GM18868 (cell line): Measurements from ENCODE around the gene CADM1.

Source experiments
- ATAC-seq: cut with Tn5 transposase; IDR thresholded peaks from one replicate; pipeline ENCODE4 v1.9.1; 2021; ENCODE audit warnings: mild to moderate bottlenecking, moderate library complexity; ENCODE audit not compliant: unreplicated experiment

Gene CADM1

DNA sequence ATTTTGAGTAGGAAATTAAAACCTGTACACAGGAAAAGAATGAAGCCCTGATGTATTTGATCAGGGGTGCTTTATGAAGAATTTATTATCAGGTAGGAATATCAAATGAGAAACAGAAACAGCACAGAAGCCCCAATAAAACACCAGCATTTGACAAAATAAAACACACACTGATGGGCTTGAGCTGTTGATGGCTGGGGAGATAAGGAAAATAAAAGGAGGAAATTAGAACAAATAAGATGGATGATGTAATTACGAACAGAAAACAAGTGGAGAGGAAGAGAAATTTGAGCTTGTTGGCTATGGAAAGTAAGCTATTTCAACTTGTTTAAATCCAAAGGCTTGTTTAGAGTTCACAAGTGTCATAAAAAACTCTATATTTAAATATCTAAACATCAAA lies 213.7 kb downstream of the CADM1 start:
- no peak for ATAC-seq

GRCh38 chr11:115287266-115287665 lies 216.9 kb downstream of the CADM1 start:
- no peak for ATAC-seq

DNA sequence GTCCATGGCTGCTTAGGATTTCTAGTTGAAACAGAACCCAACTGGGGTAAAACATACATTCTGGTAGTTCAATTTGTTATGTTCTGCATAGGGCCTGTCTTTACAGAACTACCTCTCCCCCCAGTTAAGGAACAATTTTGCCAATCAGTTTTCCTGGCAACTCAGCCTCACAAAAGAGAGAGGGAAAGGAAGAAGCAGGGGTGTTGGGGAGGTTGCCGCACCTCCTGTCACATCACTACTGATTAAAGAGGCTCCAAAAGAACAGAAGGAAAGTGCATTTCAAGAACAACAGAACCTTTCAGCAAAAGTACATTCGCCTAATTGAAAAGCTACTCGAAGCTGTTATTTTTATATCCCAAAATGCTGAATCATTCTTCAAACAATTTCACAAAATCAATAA lies 217.6 kb downstream of the CADM1 start:
- ATAC-seq, result no peak

DNA sequence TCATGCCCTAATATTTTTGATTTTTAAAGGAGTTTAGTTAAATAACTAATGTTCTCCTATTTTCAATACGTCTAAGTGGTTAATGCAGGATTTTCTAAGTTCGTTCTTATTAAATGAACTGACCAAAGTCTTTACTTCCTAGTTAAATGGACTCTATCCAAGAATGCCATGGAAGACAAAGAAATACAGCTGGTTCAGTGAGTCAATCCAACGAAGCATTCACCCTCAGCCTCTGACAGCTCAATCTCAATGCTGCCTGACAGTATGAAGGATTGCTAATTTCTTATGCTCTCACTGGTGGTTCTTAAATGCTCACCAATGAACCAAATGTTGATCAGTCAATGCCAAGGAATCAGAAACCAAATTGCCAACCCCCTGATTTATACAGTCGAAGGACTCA lies 219.4 kb downstream of the CADM1 start:
- no peak for ATAC-seq

DNA sequence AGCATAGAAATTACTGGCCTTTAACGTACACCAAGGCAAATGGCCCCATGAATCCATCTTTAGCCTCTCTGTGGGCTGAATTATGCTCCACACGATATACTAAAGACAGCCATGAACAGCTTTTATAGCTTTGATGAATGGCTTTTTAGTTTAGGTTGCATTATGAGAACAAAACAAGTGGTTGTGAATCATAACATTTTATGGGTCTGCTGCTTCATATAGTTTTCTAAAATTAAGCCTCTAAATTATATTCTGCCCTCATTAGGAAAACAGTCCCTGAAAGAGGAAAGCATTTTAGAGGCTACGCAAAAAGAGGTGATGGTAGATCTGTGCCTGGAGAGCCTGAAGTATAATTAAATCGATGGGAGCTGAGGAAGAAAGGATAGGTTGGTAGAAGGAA lies 221.3 kb downstream of the CADM1 start:
- no peak for ATAC-seq

- ATAC-seq, result no peak
Observed at GRCh38 chr11:115280775-115281174, 223.4 kb downstream of the CADM1 start.

GRCh38 chr11:115279813-115280761 lies 224.1 kb downstream of the CADM1 start:
- no peak for ATAC-seq

GRCh38 chr11:115276799-115277198 lies 227.4 kb downstream of the CADM1 start:
- no peak for ATAC-seq

DNA sequence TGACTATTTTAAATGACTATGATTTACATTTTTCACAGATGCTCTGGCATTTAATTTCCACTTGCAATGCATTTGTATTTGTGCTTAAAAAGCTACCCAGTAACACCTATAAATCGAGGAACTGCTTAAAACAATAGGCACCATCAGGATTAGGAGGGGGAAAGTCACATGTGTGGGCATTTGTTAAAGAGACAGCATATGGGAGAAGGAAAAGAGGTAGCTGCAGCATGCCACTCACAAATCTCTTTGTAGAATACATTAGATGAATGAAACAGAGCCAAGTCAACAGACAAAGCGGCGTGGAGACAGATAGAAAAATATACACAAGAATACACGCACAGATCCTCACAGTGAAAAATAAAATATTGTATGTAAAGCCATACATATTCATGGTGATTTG lies 228.0 kb downstream of the CADM1 start:
- ATAC-seq, result no peak

DNA sequence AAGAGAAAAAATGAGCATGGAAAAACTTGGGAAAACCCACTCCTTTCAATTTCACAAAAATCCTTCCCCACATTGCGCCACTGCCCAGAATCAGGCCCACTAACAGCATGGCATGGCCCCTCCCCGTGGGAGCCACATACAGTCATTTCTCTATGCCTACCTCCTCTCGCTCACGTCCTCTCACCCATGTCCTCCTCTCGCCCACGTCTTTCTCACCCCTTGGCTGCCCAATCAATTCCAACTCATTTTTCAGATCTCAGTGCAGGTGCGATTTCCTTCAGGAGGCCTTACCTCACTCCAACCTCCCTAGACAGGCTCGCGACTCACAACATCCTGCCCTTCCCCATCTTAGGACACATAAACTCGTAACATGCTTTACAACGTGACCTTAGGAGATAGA lies 229.2 kb downstream of the CADM1 start:
- ATAC-seq, result no peak

- ATAC-seq, result no peak
Observed at GRCh38 chr11:115272925-115273324, 231.3 kb downstream of the CADM1 start.

GRCh38 chr11:115271643-115272042 lies 232.6 kb downstream of the CADM1 start:
- ATAC-seq, result no peak

GRCh38 chr11:115269191-115269950 lies 234.8 kb downstream of the CADM1 start:
- ATAC-seq, result no peak

DNA sequence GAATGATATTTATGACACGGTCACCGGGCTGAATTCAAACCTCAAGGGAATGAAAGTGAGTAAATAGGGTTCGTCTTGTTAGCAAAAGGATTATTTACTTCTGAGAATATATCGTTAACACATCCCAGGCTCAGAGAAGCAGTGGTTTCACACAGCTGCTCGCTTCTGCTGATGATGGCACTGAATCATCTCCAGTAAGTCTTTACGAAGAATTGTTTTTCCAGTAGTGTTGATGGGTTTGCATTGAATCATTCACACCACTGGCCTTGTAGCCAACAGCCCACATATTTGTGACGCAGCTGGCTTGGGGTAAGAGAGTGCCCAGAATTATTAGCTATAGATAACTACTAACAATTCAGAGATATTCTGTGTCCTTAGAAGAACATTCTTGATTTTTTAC lies 236.3 kb downstream of the CADM1 start:
- no peak for ATAC-seq

DNA sequence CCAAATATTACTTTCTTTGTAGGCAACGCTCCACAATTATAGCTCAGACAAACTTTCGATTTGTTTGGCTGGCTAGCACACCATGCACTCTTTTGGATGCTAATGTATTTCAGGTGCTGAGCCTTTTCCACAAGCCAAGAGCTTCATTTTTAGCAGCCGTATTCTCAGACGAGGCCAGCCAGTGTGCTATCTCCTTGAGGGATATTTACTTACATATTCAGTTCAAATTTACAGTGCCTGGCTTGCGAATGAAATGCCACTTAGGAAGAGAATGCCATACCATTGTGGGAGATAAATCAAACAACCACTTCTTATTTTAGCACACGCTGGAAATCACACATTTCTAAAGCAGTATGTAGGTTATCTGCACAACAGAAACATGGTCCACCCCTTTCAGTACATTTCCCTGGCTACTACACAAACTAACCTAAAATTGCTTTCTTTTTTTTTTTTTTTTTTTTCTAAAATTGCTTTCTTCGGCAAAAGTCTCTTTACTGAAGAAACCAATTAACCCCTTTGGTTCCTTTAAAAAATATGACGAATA lies 236.9 kb downstream of the CADM1 start:
- ATAC-seq, result no peak

GRCh38 chr11:115266066-115266639 lies 238.1 kb downstream of the CADM1 start:
- ATAC-seq, result no peak

DNA sequence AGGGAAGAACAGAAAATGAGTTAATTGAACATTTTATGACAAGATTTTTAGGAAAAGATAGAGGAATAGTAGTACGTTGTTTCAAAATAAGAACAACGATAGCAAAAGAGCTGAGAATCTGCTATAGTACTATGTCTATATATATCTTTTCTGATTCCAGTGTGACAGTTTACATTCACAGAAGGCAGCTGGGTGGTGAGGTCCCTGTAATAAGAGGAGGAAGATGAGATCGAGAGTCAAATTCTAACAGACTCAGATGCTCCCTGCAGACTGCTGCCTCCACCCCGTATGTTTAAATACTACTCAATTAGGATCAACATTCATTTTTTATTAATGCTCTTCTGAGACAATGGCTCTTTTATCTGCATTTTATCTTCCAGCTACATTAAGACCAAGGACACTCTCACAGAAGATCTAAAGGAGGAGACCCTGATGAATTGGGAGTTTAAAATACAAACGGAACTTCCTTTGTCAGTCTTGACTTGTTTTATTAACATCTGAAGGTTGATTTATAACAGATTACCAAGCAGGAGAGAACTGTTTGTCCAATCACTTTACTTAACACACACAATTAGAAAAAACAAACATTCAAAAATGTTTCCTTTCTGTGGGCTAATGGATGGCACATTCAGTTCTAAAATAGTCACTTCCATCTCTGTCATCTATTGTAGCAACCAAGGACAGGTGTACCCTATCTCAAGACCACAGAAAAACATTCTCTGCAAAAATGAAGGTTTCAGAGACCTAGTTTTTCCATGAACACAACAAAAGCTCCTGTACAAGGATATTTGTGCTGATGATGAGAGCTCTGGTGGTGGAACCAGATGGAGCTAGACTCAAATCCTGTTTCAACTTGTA lies 240.2 kb downstream of the CADM1 start:
- ATAC-seq, result no peak

DNA sequence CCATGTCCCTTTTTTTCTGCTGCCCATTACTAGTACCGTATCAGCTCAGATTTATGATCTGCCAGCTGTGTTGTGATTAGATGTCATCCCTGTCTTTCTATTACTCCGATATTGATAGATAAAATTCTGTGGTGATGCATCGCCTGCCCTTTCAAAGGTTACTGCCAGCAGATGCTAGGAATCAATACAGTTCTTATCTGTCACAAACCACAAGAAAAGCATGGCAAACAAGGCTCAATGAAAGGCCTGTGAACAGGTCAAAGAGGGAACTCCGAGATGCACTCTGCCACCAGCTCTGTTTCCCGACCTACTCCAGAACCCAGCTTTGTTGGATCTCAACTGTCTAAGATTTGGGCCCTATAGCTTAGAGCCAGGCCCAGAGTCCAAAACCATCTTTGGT lies 246.0 kb downstream of the CADM1 start:
- ATAC-seq, result no peak

DNA sequence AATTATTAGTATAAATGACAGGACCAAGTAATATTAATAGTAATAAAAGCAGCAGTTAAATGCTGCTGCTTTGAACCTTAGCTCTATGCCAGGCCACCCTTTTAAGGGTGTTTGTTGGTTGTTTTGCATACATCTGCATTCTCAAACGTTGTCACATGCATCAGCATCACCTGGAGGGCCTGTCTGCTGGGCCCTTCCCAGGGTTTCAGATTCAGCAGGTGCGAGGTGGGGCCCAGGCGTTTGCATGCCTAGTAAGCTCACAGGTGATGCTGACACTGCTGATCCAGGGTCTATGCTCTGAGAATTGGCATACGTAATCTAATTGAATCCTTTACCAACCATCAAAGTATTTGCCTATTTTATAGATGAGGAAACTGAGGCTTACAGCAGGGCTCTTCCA lies 246.5 kb downstream of the CADM1 start:
- no peak for ATAC-seq

DNA sequence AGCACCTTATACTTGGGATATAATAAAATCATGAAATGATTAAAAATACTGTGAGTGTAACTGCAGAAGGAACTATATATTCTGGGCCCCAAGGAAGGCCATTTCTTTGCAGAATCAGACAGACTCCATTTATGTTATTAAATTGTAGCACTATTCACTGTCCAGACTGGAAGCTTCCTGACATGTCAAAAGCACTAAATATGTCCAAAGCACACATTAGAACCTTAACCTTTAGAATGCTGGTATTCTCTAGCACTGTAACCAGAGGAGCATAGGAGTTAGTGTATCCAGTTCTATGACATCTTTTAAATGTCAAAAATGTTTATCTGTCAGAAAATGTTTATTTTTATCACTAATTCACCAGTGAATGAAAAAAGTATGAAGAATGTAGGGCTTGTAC lies 246.9 kb downstream of the CADM1 start:
- no peak for ATAC-seq
